ENCODE data around the gene GSS. TPM values are rescaled to one million over a fixed set of nuclear protein-coding genes. Genes with fewer than 3 reads are reported as not detected.

Gene GSS
- total RNA-seq, 6 donors from 2014 or later: 26.1 to 106 (median 34.3) TPM

- Histone ChIP-seq H3K27ac (peak overlapping the region in 2 of 4 donors; percentile 5 to 7), H3K4me1 (peaks cover 18 to 32% (median 26%) of the 10 kb centered on the region in 4 donors), H3K27me3 (no peaks in the 10 kb centered on the region), H3K4me3 (no peak overlapping the region), H3K9me3 (no peaks in the 10 kb centered on the region), H3K36me3 (peaks cover 0 to 3% (median 0%) of the 10 kb centered on the region in 4 donors)
- ATAC-seq (ENCODE audit: low FRiP score in 2 of 2): peak in 1 of 2 donors; percentile 69
- TF ChIP-seq POLR2AphosphoS5 (IDR thresholded peaks at IDR 0.05) (no peak), CTCF (IDR thresholded peaks at IDR 0.05) (no peak), EP300 (IDR thresholded peaks at IDR 0.05) (no peak), POLR2A (IDR thresholded peaks at IDR 0.05) (no peak)
- DNase-seq: no peak
- 26 to 41% methylated on average over 1 of the region's 1 CpG for WGBS, 2 donors
These were observed 59.5 kb downstream of the GSS start for GRCh38 chr20:34896086-34896621.

GRCh38 chr20:34895465-34895864 is 60.1 kb downstream of the GSS start:
- TF ChIP-seq EP300 (IDR thresholded peaks at IDR 0.05) (no peak), POLR2A (IDR thresholded peaks at IDR 0.05) (no peak), CTCF (IDR thresholded peaks at IDR 0.05) (no peak), POLR2AphosphoS5 (IDR thresholded peaks at IDR 0.05) (no peak)
- Histone ChIP-seq H3K4me1 (peaks cover 19 to 37% (median 30%) of the 10 kb centered on the region in 4 donors), H3K27ac (peak overlapping the region in 1 of 4 donors; percentile 5), H3K27me3 (no peaks in the 10 kb centered on the region), H3K4me3 (no peak overlapping the region), H3K9me3 (no peaks in the 10 kb centered on the region), H3K36me3 (no peaks in the 10 kb centered on the region)
- DNase-seq: no peak
- 65 to 68% methylated on average over 3 of the region's 3 CpGs for WGBS, 2 donors
- ATAC-seq (ENCODE audit: low FRiP score in 2 of 2): no peak

- Histone ChIP-seq H3K4me1 (peaks cover 23 to 37% (median 31%) of the 10 kb centered on the region in 4 donors), H3K27me3 (no peaks in the 10 kb centered on the region), H3K4me3 (no peak overlapping the region), H3K36me3 (no peaks in the 10 kb centered on the region), H3K9me3 (no peaks in the 10 kb centered on the region), H3K27ac (no peak overlapping the region)
- ATAC-seq (ENCODE audit: low FRiP score in 2 of 2): no peak
- TF ChIP-seq POLR2AphosphoS5 (IDR thresholded peaks at IDR 0.05) (no peak), EP300 (IDR thresholded peaks at IDR 0.05) (no peak), POLR2A (IDR thresholded peaks at IDR 0.05) (no peak), CTCF (IDR thresholded peaks at IDR 0.05) (no peak)
- no peak for DNase-seq
- WGBS, 2 donors: 16 to 26% methylated on average over 1 of the region's 1 CpG
These were observed 60.9 kb downstream of the GSS start for GRCh38 chr20:34894723-34895122.

GRCh38 chr20:34892671-34893070 is 62.9 kb downstream of the GSS start:
- 86 to 88% methylated on average over 2 of the region's 2 CpGs for WGBS, 2 donors
- no peak for ATAC-seq (ENCODE audit: low FRiP score in 2 of 2)
- H3K36me3 ChIP-seq: no peaks in the 10 kb centered on the region
- no peaks in the 10 kb centered on the region for H3K27me3 ChIP-seq
- no peak for TF ChIP-seq POLR2AphosphoS5 (IDR thresholded peaks at IDR 0.05)
- TF ChIP-seq EP300 (IDR thresholded peaks at IDR 0.05): no peak
- no peak for TF ChIP-seq POLR2A (IDR thresholded peaks at IDR 0.05)
- no peak for TF ChIP-seq CTCF (IDR thresholded peaks at IDR 0.05)
- H3K27ac ChIP-seq: no peak overlapping the region
- no peak for DNase-seq
- H3K4me1 ChIP-seq: peaks cover 23 to 37% (median 31%) of the 10 kb centered on the region in 4 donors
- H3K9me3 ChIP-seq: no peaks in the 10 kb centered on the region
- no peak overlapping the region for H3K4me3 ChIP-seq

Data from upper lobe of left lung (tissue), 6 donors.